ENCODE measurements around the gene MPI.
"Not testable (repeated sequence)": the region's sequence is repeated elsewhere in the genome, so short reads cannot be mapped to it uniquely, and the experiment has no call there.

The MPI gene

GRCh38 chr15:74913041-74913440 is 23.2 kb downstream of the MPI start:
- no peak for TF ChIP-seq ZNF274 (IDR thresholded peaks at IDR 0.05; ENCODE audit: low read depth, low read length)
- no peak overlapping the region for H3K4me3 ChIP-seq (ENCODE audit: low read length)

- not testable (repeated sequence) for H3K4me3 ChIP-seq (ENCODE audit: low read length)
Measured at GRCh38 chr15:74913799-74914198, 24.0 kb downstream of the MPI start.

GRCh38 chr15:74917676-74918075 is 27.8 kb downstream of the MPI start:
- no peak for TF ChIP-seq ZNF274 (IDR thresholded peaks at IDR 0.05; ENCODE audit: low read depth, low read length)
- no peak overlapping the region for H3K4me3 ChIP-seq (ENCODE audit: low read length)

DNA sequence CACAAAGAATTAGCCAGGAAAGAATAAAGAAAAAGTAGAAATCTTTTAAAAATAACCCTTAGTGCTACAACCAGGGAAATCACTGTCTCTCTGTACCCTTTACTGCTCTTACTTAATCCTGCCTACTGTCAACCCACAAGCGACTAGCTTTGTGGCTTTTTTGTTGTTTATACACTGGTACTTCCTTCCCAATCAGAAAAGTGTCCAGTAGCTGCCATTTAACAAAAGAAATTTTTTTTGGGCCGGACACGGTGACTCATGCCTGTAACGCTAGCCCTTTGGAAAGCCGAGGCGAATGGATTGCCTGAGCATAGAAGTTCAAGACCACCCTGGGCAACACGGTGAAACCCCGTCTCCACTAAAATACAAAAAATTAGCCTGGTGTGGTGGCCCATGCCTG is 30.6 kb downstream of the MPI start:
- no peak for TF ChIP-seq ZNF274 (IDR thresholded peaks at IDR 0.05; ENCODE audit: low read depth, low read length)
- no peak overlapping the region for H3K4me3 ChIP-seq (ENCODE audit: low read length)

GRCh38 chr15:74924525-74924924 is 34.7 kb downstream of the MPI start:
- TF ChIP-seq ZNF274 (IDR thresholded peaks at IDR 0.05; ENCODE audit: low read depth, low read length): no peak
- H3K4me3 ChIP-seq (ENCODE audit: low read length): no peak overlapping the region

DNA sequence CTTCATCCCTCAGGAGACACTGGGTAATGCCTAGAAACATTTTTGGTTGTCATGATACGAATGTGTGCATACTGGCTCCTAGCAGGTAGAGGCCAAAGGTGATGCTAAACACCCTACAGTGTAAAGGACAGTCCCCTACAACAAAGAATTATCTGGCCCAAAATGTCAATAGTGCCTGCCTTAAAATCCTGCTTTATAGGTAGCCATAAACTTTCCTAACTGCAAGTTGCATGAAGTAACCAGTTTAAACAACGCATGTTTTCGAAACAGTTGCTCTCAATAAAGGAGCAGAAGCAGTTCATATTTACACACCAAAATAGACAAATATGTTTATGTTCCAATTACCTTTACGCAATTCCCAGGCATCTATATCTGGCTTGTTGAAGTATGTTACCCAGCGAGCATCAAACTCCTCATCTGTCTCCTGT is 38.9 kb downstream of the MPI start:
- TF ChIP-seq ZNF274 (IDR thresholded peaks at IDR 0.05; ENCODE audit: low read depth, low read length): no peak
- H3K4me3 ChIP-seq (ENCODE audit: low read length): no peak overlapping the region

DNA sequence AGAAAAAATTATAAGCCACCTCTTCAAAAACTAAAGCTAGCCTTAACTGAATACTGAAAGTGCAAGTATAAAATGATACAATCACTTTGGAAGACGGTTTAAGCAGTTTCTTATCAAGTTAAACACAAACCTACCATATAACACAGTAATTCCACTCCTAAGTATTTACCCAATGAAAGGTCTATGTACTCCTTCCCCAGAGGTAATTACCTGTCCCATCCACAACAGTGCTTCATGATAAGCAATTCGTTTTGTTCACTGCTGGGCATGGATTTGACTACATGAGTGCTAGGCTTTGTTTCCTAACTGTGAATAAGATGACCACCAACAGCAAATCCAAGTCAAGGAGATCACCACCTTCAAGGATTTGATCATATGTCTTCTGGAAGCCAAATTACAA is 43.7 kb downstream of the MPI start:
- peak overlapping the region; percentile 9; the same call in 1 of the 2 replicates for H3K4me3 ChIP-seq (ENCODE audit: low read length)
- TF ChIP-seq ZNF274 (IDR thresholded peaks at IDR 0.05; ENCODE audit: low read depth, low read length): no peak

DNA sequence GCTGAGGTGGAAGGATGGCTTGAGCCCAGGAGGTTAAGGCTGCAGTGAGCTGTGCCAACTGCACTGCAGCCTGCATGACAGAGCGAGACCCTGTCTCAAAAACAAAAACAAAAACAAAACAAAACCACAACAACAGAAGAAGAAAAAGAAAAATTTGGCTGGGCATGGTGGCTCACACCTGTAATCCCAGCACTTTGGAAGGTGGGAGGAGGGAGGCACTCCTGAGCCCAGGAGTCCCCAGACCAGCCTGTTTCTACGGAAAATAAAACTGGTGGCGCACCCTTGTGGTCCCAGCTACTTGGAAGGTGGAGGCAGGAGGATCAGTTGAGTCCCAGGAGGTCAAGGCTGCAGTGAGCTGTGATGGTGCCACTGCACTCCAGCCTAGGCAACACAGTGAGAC is 45.4 kb downstream of the MPI start:
- not testable (repeated sequence) for H3K4me3 ChIP-seq (ENCODE audit: low read length)

DNA sequence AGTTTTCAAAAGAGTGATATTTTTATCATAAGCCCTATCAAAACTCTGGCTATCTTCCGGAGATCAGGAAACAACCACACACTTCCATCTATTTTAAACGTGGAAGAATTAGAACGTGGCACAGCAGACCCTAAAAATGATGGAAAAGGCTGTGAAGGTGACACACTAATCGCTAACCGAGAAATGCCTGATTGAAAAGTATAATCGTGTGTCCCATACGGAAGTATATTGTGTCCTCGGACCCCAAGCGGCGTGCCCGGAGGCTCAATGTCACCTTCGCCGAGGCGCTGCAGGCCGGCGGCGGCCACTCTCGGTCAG is 47.4 kb downstream of the MPI start:
- H3K4me3 ChIP-seq (ENCODE audit: low read length): peak overlapping the region; percentile 91
- no peak for TF ChIP-seq ZNF274 (IDR thresholded peaks at IDR 0.05; ENCODE audit: low read depth, low read length)

DNA sequence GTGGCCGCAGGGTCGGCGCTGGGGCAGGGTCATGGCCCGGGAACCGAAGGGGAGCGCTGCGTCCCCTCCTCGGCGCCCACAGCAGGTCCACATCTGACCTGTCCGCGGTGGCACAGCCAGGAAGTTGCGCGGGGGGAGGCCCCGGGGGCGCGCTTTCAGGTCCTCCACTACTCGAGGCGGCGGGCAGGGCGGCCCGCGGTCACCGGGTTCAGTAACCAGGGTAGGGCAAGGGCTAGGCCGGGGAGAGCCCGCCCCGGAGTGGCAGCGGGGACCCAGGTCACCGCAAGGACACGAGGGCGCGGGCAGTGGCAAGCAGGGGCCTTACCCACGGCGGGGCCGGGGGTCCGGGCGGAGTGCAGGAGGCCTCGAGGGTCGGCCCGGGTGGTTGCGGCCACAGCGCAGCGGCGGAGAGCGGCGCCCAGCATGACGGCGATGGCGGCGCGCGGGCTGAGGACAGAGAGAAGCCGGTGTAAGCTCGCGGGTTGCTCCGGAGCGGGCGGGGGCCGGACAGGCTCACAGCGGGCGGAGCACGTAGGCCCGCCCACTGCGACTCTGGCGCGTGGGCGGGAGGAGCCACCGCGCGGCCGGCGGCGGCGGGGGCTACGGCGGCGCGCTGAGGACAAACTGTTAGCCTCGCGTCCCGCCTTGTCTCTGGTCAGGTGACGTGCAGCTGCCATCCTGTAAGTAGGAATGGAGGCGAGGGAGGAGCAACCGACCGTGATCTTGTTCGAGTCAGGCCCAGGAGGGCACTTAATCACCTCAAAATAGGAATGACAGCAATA is 47.9 kb downstream of the MPI start, which contains the start of gene COX5A:
Gene COX5A, minus strand, starts transcription at position 484 of the 782 bp plus-strand sequence. Its CDS starts 59 bp downstream, at position 425.
- peak within 1 kb of the TSS; percentile 91 for H3K4me3 ChIP-seq (ENCODE audit: low read length)
- TF ChIP-seq ZNF274 (IDR thresholded peaks at IDR 0.05; ENCODE audit: low read depth, low read length): no peak

DNA sequence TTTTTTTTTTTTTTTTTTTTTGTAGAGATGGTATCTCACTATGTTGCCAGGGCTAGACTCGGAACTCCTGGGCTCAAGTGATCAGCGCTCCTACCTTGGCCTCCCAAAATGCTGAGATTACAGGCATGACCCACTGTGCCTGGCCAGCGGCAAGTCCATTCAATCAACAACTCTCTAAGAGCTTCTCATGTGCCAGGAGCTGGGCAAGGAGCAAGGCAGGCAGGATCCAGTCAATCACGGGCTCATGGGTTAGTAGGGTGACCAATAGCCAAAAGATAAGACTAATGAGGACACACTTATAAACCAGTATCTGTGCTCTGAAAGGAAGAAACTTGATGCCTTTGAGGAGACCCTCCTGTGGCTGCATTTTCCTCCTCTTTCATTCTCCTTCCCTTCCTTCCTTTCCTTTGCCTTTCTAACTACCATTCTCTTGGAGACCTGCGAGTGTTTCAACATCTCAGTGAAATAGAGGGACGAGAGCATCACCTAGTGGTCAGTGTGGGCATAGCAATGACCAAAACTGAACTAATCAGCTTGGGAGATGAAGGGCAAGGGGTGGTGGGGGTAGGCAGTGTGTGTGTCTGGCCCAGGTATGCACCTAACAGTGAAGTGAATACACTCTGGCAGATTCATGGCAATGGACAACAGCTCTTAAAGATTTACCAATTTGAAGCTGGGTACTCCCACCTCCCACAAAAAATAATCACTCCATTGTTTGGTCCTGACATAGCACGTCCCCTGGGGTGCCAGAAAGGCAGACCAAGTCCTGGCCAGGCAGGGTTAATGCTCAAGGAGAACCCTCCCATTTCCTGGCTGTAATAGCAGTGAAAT is 60.5 kb downstream of the MPI start:
- no peak for TF ChIP-seq ZNF274 (IDR thresholded peaks at IDR 0.05; ENCODE audit: low read depth, low read length)
- no peak overlapping the region for H3K4me3 ChIP-seq (ENCODE audit: low read length)

DNA sequence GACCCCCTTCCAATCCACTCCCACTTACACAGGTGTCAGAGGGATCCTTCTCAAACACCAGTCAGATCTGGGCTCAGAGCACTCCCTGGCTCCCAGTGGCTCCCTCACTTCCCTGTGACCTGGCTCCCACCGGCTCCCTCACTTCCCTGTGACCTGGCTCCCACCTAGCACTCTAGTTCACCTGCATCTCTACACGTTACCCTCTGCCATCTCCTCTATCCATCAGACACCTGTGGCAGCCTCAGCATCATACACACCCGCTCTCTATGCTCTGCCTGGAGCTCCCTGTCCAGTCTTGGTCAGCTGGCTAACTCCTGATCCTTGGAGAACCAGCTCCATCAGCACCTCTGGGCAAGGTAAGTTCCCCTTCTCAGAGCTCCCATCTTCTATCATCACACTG is 61.2 kb downstream of the MPI start:
- TF ChIP-seq ZNF274 (IDR thresholded peaks at IDR 0.05; ENCODE audit: low read depth, low read length): no peak
- H3K4me3 ChIP-seq (ENCODE audit: low read length): no peak overlapping the region

All from GM08714 (cell line).